HG03196 (cell line): Measurements from ENCODE around the gene AFG1L.
"Not testable (repeated sequence)": the region's sequence is repeated elsewhere in the genome, so short reads cannot be mapped to it uniquely, and the experiment has no call there.

Source experiments
- ATAC-seq: cut with Tn5 transposase; IDR thresholded peaks from one replicate; pipeline ENCODE4 v1.9.1; 2021; ENCODE audit not compliant: unreplicated experiment

AFG1L gene

DNA sequence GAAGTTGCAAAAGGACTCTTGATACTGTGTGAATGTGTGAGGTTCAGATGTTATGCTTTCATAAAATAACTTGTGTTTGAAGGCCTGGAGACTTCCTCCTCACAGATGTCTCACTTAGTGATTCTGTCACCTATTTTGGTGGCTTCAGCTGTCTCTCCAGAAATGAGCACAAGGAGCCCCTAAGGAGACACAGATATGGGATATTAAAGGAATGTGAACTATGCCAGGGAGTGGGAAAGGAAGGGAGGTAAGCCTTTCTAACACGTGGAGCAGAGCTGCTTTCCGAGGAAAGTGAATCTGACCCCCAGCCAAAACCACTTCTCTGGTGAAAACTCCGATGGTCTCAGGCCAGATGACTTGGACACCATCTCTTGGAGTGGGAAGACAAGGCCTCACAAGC lies 255.4 kb downstream of the AFG1L start:
- no peak for ATAC-seq

DNA sequence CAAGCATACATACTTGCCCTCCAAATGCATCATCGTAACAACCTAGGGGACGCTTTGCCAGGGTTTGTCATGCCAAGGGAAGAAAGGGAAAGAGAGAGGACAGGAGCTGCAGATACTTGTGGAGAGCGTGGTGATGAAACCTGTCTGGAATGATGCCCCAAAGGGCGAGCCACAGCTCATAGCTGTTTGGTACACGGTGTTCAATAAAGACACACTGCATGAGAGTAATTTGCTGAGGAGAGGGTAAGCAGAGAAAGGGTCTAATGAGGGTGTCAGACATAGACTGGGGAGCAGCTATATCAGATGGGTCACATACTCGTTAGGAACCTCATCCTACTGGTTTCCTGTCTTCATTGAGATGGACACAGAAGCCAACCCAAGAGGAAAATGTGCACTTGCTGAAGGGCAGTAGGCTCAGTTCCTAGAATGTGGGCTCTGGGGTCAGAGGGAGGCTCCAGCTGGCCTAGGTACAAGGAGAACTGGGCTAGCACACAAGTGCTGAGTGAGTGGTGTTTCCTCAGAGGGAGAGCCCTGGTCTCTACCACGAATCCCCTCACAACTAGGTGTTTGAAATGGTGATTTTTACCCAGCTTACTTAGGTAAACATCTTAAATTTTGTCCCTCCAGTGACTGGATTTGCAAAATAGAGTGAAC lies 260.7 kb downstream of the AFG1L start:
- no peak for ATAC-seq

DNA sequence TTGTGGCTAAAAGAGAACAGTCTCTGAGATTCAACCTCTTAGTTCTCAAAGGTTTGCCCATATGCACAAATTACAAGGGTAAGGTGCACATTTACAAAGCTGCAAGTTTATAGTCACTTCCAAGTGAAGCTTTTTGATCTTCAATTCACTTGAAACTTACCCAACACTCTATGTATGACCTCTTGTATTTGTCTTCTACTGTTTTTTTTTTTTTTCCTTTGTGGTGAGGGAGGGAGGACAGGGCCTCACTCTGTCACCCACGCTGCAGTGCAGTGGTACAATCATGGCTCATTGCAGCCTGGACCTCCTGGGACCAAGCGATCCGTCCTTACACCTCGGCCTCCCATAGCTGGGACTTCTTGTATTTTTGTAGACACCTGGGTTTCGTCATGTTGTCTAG lies 261.4 kb downstream of the AFG1L start:
- no peak for ATAC-seq

DNA sequence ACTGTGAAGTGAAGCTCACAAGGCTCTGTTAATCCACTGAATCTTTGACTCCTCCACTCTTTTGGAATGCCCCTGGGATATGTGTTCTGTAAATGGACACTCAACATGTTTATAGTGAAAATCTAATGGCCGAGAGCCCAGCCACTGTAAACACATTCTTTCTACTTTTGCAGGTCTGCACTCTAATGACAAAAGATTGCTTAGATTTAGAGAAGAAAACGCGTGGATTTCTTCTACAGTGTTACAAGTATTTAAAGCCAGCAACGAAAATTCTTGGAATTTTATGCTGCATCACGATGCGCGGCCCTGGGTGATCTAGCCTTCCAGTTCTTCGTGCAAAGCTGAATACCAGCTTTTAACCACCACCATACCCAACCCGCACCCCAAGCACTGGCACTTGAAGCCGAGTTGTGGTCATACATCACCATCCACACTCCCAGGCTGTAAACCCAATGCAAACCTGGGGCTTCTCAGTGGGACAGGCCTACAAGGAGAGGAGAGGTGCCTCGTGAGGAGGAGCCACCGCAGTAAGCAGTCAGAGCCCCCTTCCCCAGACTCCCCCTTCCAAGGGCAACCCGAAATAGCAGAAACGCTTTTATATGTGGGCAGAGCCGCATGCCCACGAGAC lies 262.1 kb downstream of the AFG1L start:
- no peak for ATAC-seq

DNA sequence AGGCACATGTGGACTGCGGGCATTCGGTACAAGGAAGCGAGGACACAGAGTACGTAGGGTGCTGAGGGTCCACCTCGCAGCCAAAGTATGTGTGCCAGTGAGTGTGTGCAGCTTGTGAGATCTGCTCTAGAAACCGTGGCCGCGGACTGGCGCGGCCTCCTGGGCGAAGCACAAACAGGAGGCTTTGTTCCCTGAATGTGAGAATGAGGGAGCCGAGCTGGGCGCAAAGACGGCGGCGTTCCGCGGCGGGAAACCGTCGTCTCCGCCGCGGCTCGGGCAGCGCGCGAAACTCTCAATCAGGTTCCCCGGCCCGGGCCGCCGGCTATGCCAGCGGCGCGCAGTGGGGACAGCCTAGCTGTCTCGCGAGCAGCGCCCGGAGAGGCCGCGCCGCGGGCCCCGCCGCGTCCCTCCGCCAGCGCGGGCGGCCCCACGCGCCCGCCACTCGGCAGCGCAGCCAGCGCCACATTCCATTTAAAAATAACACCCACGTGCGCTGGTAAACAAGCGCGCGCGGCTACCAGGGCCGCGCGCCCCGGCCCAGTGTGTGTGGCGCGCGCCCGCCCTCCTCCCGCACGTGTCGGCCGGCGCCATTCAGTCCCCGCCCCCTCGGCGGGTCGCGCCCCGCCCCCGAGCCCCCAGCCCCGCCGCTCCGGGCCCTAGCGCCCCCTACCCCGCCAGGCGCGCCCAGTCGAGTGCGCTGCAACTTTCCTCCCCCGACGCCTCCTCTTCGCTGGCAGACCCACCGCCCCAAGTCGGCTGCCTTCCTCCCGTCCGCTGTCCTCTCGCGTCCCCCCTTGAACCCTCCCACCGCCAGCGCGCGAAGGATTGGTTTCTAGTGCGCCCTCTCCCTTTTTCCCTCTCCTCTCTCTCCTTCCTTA lies 262.9 kb downstream of the AFG1L start:
- peak; percentile 24 for ATAC-seq

DNA sequence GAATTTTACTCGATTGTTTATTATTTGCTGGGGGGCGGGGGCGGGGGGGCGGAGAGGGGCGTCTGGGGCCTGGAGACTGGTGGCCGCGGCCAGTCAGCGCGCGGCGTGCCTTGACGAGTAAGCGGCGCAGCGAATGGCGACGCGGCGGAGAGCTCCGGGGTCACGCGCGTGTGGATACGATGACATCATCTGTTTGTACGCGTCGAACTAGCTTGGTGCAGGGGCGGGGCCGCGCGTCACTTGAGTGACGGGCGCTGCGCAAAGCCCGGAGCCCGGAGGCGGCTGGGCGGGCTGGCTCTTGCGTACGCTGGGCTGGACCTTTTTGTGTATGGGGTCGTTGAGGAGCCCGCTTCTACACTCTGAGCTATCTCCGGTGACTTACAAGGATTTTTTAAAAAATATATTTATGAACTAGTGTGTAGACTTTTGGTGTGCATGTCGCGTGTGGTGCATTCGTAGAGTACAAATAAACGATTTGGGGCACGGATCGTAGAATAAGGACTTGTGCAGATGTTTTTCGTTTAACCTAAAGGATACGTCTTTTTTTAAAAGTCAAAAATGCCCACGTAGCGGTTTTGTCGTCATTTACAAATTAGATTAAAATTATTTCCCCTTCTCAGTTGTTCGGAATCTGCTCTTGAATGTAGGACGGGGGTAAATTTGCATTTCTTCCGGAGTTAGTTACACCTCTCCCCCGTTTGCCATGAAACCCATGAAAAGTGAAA lies 263.7 kb downstream of the AFG1L start:
- peak; percentile 57 for ATAC-seq

DNA sequence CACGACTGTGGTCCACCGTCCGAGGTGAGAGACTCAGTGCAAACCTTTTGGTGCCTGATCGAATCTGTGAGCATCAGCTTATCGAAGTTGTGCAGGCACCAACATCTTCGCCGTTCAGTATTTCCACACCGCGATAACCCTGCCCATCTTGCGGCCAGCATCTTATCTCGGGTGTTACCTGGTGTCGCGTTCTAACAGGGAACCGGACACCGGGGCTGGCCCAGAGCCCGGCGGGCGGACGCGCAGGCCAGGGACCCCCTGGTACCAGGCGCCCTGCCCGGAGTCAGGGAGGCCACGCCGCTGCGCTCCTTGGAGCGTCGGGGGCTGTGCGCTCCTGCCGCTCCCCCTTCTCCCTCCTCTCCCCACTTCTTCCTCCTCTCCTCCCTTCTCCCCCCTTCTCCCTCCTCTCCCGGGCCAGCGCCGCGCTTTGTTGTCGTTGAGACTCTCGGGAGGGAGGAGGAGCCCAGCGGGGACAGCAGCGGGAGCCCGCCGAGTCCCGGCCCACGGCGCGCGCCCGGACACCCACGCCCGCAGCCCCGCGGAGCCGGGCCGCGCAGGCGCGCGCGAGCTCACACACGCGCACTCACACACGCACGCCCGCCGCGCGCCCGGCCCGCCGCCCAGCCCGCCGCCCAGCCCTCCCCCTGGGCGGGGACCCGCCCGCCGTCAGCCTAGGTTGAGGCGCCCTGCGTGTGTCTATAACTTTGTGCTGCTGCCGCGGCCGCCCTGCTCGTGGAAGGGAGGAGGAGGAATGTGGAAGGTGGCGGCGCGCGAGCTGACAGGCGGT lies 264.4 kb downstream of the AFG1L start:
- peak; percentile 29 for ATAC-seq

DNA sequence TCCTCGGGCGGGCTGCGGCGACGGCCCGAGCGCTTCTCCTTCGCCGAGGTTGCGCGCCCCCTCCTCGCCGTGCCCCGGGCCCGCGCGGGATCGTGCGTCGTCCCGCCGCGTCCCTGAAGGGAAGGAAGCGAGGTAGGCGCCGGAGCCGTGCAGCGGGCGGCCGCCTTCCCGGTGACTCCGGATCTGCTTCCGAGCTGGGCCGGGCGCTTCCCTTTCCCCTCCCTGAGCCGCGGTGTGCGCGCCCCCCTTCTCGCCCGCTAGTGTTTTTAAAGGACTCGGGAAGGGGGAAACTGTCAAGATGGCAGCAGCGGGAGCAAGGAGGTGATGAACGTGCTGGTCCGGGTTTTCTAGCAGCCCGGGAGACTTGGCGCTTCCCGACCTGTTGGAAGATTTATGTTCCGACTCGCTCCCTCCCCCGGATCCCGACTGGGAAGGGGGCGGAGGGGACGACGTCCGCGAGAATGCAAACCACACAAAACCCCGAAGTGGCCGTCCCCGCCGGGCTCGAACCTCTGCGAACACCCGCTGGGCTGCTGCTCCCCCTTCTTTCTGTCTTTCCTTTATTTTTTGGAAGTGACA lies 265.1 kb downstream of the AFG1L start:
- ATAC-seq, result no peak

DNA sequence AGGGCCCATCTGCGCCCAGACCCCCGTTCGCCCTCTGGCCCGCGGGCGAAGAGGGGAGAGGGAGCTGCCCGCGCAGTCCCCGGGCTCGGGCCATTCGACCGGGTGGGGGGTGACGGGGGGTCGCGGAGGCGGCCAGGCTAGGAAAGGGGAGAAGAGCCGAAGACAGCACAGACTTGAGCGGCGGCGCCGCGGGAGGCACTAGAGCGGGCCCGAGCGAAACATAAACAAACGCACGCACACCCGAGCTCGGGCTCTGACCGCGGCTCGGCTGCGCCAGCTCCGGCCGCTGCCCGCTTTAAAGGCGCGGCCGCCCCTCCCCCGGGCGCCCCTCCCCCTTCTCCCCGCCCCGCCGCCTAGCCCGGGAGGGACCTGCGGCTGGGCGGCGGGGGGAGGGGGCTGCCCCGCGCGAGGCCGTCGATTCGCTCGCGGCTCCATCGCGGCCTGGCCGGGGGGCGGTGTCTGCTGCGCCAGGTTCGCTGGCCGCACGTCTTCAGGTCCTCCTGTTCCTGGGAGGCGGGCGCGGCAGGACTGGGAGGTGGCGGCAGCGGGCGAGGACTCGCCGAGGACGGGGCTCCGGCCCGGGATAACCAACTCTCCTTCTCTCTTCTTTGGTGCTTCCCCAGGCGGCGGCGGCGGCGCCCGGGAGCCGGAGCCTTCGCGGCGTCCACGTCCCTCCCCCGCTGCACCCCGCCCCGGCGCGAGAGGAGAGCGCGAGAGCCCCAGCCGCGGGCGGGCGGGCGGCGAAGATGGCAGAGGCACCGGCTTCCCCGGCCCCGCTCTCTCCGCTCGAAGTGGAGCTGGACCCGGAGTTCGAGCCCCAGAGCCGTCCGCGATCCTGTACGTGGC lies 265.8 kb downstream of the AFG1L start, which contains the start of gene FOXO3:
Gene FOXO3, plus strand, starts transcription at position 455 of the 846 bp plus-strand sequence. Its CDS starts 292 bp downstream, at position 747.
- no peak for ATAC-seq

DNA sequence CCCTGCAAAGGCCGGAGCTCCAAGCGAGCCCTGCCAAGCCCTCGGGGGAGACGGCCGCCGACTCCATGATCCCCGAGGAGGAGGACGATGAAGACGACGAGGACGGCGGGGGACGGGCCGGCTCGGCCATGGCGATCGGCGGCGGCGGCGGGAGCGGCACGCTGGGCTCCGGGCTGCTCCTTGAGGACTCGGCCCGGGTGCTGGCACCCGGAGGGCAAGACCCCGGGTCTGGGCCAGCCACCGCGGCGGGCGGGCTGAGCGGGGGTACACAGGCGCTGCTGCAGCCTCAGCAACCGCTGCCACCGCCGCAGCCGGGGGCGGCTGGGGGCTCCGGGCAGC lies 266.4 kb downstream of the AFG1L start:
- ATAC-seq, result not testable (repeated sequence)

DNA sequence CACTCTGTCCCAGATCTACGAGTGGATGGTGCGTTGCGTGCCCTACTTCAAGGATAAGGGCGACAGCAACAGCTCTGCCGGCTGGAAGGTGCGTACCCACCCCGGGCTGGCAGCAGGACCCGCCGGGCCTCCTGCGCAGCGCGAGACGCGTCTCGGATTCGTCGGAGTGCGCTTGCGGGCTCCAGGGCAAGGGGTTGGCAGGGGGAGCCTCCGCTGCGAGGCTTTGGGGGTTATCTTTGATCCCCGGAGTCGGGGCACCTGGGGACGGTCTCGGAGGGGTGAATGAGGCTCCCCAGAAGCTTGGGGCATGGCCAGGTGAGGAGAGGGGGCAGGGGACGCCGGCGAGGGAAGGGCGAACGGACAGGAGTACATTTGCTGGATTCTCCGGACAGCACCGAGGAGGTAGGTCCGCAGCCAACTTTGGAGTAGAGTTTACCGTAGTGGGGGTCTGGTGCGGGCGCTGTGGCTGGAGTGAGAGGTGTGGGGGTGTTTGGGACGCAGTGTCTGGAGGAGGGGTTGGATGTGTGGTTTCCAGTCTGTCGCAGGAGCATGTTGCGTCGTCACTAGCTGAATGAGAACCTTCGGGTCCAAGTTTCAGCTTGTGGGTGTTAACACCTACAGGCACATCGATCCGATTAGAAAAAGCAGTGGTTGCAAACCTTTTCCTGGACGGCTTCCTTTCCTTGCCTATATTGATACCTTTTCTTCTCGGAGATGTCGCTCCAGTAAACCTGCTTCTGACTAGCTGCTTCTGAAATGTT lies 267.1 kb downstream of the AFG1L start:
- ATAC-seq, result no peak

DNA sequence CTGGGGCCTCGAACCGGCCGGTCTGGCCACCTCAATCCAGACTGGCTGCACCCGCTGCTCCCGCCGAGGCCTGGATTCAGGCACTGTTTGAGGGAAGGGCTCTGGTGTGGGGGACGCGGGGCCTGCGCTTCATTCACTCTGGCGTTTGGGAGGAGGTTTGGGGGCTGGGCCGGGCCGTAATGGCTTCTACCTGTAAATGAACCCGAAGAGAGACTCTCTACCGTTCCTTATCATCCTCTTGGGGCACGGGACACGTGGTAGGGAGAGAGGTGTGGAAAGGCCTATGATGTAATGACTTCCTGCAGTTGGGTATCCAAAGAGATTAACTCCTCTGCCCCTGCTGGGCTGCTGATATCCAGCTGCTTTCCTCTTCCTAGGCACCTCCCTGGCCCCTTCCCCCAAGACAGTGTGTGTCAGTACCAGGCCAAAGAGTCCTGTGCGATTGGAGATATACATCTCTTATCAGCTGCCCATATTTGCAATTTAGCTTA lies 267.7 kb downstream of the AFG1L start:
- no peak for ATAC-seq

DNA sequence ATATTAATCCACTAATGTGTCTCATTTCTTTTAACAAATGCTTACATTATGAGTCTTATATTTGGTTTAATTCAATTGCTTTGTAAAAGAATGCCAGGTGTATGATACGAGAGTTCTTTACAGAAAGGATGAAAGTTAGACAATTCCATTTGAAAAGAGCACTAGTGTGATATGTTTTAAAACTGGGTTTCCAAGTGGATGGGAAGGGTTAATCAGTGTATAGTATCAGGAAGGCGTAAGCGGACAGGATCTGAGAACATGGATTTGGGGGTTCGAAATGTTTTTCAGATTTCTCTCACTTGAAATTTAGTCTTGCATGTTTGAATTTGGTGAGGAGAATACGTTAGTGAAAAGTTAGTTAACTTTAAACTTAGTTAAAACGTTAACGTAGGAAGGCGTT lies 268.4 kb downstream of the AFG1L start:
- ATAC-seq, result no peak

DNA sequence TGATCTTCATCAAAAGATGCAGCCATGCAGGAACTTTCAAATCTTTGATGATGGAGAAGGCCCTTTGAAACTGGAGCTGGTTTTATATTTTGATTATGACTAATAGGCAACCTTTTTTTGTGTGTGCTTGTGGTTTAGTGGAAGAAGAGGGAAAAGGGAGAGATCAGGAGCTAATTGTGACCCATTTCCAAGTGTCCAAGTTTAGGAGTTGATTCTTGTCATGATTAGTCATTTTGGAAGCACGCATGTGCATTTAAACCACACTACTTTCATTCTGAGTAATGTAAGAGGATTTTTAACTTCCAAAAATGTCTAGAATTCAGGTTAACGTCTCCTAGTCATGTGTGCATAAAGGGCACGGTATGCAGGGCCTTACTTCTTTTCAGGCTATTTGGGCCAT lies 269.3 kb downstream of the AFG1L start:
- no peak for ATAC-seq

DNA sequence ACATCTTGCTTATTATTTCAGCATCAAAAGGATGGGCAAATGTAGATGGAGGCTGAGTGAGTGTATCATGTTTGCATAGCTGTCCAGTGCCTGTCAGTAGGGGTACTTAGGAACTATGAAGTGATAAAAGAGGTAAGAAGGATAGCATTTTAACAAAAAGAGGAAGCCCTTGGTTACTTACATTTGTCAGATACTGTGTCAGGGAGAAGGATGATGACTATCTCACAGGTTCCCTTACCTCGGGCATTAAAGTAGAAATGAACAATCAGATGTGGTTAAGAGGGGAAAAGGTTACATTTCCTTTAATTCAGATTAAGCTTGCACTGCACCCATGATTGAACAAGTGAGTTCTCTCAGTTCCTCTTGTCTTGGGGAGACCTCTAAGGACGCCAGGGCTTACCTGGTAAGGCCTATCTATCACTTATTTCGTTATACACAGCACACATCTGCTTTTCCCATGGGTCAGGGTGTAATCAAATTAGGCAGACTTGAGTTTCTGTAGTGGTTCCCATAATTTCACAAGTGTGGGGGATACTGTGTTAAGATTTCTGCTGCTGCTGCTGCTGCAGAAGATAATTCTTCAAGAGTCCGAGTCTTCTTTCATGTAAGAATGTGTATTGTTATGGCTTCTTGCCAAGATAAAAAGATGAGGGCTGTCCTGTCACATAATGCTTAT lies 270.4 kb downstream of the AFG1L start:
- ATAC-seq, result peak; percentile 61

DNA sequence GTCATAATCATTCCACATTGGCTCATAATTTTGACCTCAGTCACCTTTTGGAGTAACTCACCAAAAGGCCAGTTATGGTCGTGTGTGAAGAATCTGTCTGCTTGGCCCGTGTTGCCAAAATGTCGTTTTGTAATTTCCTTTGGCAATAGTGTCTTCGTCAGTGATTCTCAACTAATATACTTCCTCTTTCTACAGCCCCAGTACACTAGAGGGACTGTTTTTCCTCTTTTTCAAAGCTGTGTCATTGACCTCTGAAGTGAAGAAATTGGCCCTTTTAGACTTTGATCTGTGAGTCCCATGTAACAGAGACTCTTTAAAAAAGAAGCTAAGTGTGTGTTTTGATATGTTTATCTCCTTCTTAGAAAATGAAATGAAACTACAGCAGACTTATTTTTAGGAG lies 271.0 kb downstream of the AFG1L start:
- ATAC-seq, result no peak

DNA sequence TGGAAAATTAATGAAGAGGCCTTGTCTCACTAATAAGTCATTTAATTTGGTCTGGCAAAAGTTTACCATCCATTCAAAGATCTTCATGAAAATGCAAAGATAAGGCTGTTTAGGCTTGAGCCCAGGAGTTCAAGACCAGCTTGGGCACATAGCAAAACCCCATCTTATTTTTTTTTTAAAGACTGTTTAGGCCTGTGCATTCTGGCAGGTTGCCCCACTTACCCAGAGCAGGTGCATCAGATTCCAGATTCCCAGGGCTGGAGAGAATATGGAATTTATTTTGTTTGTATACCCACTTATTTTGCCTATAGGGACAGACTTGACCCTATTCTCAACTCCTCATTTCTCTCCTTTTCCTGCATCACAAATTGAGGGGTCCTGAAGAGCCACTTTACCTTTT lies 271.6 kb downstream of the AFG1L start:
- ATAC-seq, result no peak

DNA sequence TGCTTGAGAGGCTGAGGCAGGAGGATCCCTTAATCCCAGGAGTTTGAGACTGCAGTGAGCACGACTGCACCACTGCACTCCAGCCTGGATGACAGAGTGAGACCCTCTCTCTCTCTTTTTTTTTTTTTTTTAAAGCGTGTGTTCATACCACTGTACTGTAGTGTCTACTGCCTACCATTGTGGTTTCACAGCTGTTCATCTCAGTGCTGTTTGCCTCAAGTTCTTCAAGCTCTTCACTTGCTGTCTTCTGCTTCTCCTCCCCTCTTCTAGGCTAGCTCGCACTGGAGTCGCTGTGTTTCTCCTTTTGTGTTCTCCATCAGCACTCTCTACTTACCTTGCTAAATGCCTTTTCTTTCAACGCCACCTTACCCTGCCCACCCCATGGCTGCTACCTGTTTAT lies 273.2 kb downstream of the AFG1L start:
- ATAC-seq, result no peak
